Measurements from ENCODE around the gene ZNF683. TPM values are rescaled to one million over a fixed set of nuclear protein-coding genes. Genes with fewer than 3 reads are reported as not detected.

The ZNF683 gene
- total and polyA plus RNA-seq, 2 experiments from 2014 or later: not detected

- Mint-ChIP-seq H3K36me3 (ENCODE audit: low read depth) (peaks cover 6% of the 10 kb centered on the region; the same call in 2 of the 3 replicates), H3K4me1 (peaks cover 32% of the 10 kb centered on the region), H3K27me3 (ENCODE audit: insufficient read depth, low read depth, poor library complexity) (peaks cover 11% of the 10 kb centered on the region), H3K27ac (peak overlapping the region; percentile 24; the same call in 1 of the 2 replicates), H3K4me3 (no peak overlapping the region; the same call in 2 of the 3 replicates), H3K9me3 (no peaks in the 10 kb centered on the region; the same call in 2 of the 3 replicates)
- no peak overlapping the region for H3K27ac ChIP-seq (ENCODE audit: low read depth)
- H2AFZ ChIP-seq: no peak overlapping the region
- no peak for DNase-seq (ENCODE audit: low spot score)
- no peak for ATAC-seq
- peaks cover 29% of the 10 kb centered on the region for H3K4me1 ChIP-seq (ENCODE audit: insufficient read depth)
- peak overlapping the region; percentile 68; the same call in 1 of the 2 replicates for H3K4me2 ChIP-seq
- no peaks in the 10 kb centered on the region for H3K9me2 ChIP-seq (ENCODE audit: insufficient read depth)
- no peaks in the 10 kb centered on the region for H3K27me3 ChIP-seq (ENCODE audit: insufficient read depth)
- H3K79me2 ChIP-seq (replicated peaks; ENCODE audit: insufficient read depth): no peaks in the 10 kb centered on the region
- H3F3A ChIP-seq (replicated peaks; ENCODE audit: low read depth): peaks cover 9% of the 10 kb centered on the region; the same call in 1 of the 2 replicates
- no peaks in the 10 kb centered on the region for H3K36me3 ChIP-seq (ENCODE audit: insufficient read depth)
- no peaks in the 10 kb centered on the region for H4K20me1 ChIP-seq (replicated peaks; ENCODE audit: insufficient read depth)
- no peak overlapping the region for H3K4me3 ChIP-seq
- TF ChIP-seq CTCF (conservative IDR thresholded peaks at IDR 0.05; ENCODE audit: low read depth in 2 of 2) (no peak), POLR2AphosphoS5 (IDR thresholded peaks at IDR 0.05; ENCODE audit: low read depth) (no peak), STAT1 (IDR thresholded peaks at IDR 0.05; ENCODE audit: unreplicated experiment) (no peak), JUNB (IDR thresholded peaks at IDR 0.05; ENCODE audit: unreplicated experiment) (no peak), NANOG (IDR thresholded peaks at IDR 0.05; ENCODE audit: borderline replicate concordance) (no peak)
These were observed 55.4 kb downstream of the ZNF683 start for GRCh38 chr1:26317146-26317545.

GRCh38 chr1:26315874-26316850 is 56.4 kb downstream of the ZNF683 start:
- H3K36me3 Mint-ChIP-seq (ENCODE audit: low read depth): peaks cover 3% of the 10 kb centered on the region; the same call in 1 of the 3 replicates
- Histone ChIP-seq H3F3A (replicated peaks; ENCODE audit: low read depth) (peaks cover 9% of the 10 kb centered on the region; the same call in 1 of the 2 replicates), H3K27ac (ENCODE audit: low read depth) (0 out of 2 replicates have a peak overlapping the region, but pooled peaks have one; percentile 45), H3K4me2 (no peak overlapping the region), H3K9me2 (ENCODE audit: insufficient read depth) (no peaks in the 10 kb centered on the region), H3K36me3 (ENCODE audit: insufficient read depth) (no peaks in the 10 kb centered on the region), H3K79me2 (replicated peaks; ENCODE audit: insufficient read depth) (no peaks in the 10 kb centered on the region), H2AFZ (no peak overlapping the region), H4K20me1 (replicated peaks; ENCODE audit: insufficient read depth) (no peaks in the 10 kb centered on the region), H3K4me3 (no peak overlapping the region), H3K27me3 (ENCODE audit: insufficient read depth) (no peaks in the 10 kb centered on the region), H3K4me1 (ENCODE audit: insufficient read depth) (peaks cover 29% of the 10 kb centered on the region)
- peak overlapping the region; percentile 45 for H3K27ac Mint-ChIP-seq
- H3K4me3 Mint-ChIP-seq: no peak overlapping the region
- DNase-seq (ENCODE audit: low spot score) (peak; percentile 42), ATAC-seq (peak; percentile 44)
- no peak for TF ChIP-seq CREB1 (CRISPR knock-in tag; IDR thresholded peaks at IDR 0.05; ENCODE audit: low read depth)
- no peak for TF ChIP-seq REST (IDR thresholded peaks at IDR 0.05; ENCODE audit: unreplicated experiment)
- no peak for TF ChIP-seq ZNF462 (CRISPR knock-in tag; IDR thresholded peaks at IDR 0.05)
- H3K4me1 Mint-ChIP-seq: peaks cover 29% of the 10 kb centered on the region
- H3K27me3 Mint-ChIP-seq (ENCODE audit: insufficient read depth, low read depth, poor library complexity): peaks cover 11% of the 10 kb centered on the region
- H3K9me3 Mint-ChIP-seq: no peaks in the 10 kb centered on the region; the same call in 2 of the 3 replicates
